Measurements from ENCODE around the gene MAP3K15.

Gene MAP3K15

GRCh38 chrX:19514791-19515614 lies at the start of gene MAP3K15:
MAP3K15 (minus strand) TSS chrX:19515508; CDS start chrX:19515261, 247 bp downstream.
- peak; percentile 39 to 53 for DNase-seq

GRCh38 chrX:19564606-19565005 lies 49.3 kb upstream of the MAP3K15 start:
- no peak for DNase-seq

GRCh38 chrX:19563746-19564145 lies 48.4 kb upstream of the MAP3K15 start:
- no peak for DNase-seq

- DNase-seq: no peak
These were observed 48.0 kb upstream of the MAP3K15 start for GRCh38 chrX:19563327-19563726.

GRCh38 chrX:19560611-19561010 lies 45.3 kb upstream of the MAP3K15 start:
- no peak for DNase-seq

GRCh38 chrX:19557822-19558221 lies 42.5 kb upstream of the MAP3K15 start:
- DNase-seq: no peak

- no peak for DNase-seq
These were observed 40.9 kb upstream of the MAP3K15 start for GRCh38 chrX:19556202-19556601.

- peak in 1 of 2 experiments; percentile 28 for DNase-seq
These were observed 40.4 kb upstream of the MAP3K15 start for GRCh38 chrX:19555683-19556082.

GRCh38 chrX:19555236-19555635 lies 39.9 kb upstream of the MAP3K15 start:
- no peak for DNase-seq

- DNase-seq: peak; percentile 30 to 54
These were observed 39.5 kb upstream of the MAP3K15 start for GRCh38 chrX:19554786-19555185.

- no peak for DNase-seq
These were observed 37.5 kb upstream of the MAP3K15 start for GRCh38 chrX:19552793-19553192.

- peak in 1 of 2 experiments; percentile 37 for DNase-seq
These were observed 34.5 kb upstream of the MAP3K15 start for GRCh38 chrX:19549838-19550237.

- DNase-seq: no peak
These were observed 33.6 kb upstream of the MAP3K15 start for GRCh38 chrX:19548934-19549333.

- DNase-seq: no peak
These were observed 33.0 kb upstream of the MAP3K15 start for GRCh38 chrX:19548279-19548678.

- DNase-seq: no peak
These were observed 30.3 kb upstream of the MAP3K15 start for GRCh38 chrX:19545651-19546050.

- peak; percentile 41 to 51 for DNase-seq
These were observed 29.5 kb upstream of the MAP3K15 start for GRCh38 chrX:19544693-19545305.

- no peak for DNase-seq
These were observed 28.7 kb upstream of the MAP3K15 start for GRCh38 chrX:19543951-19544381.

GRCh38 chrX:19543020-19543715 lies 27.9 kb upstream of the MAP3K15 start:
- DNase-seq: no peak

- DNase-seq: no peak
These were observed 26.6 kb upstream of the MAP3K15 start for GRCh38 chrX:19541931-19542330.

- no peak for DNase-seq
These were observed 25.9 kb upstream of the MAP3K15 start for GRCh38 chrX:19541196-19541595.

GRCh38 chrX:19540076-19540475 lies 24.8 kb upstream of the MAP3K15 start:
- no peak for DNase-seq

- no peak for DNase-seq
These were observed 24.4 kb upstream of the MAP3K15 start for GRCh38 chrX:19539665-19540064.

- DNase-seq: no peak
These were observed 20.2 kb upstream of the MAP3K15 start for GRCh38 chrX:19535476-19535875.

GRCh38 chrX:19532709-19533108 lies 17.4 kb upstream of the MAP3K15 start:
- DNase-seq: no peak
